Stimulated activated naive CD8-positive, alpha-beta T cell treated with anti-CD3 and anti-CD28 coated beads, Interleukin-15, Interleukin-2, amounts not matched to agents 100 U/mL and 50 U/mL, for 24 hours (primary cell): ENCODE results near the gene FRA10AC1.

Source experiments
- ATAC-seq: fragments of 150-1000 bp; cut with Tn5 transposase; one replicate; pipeline ENCODE4 v1.10.0; 2021
- DNase-seq: peaks from one replicate; pipeline ENCODE4 v3.0.0; 2021

FRA10AC1 gene

GRCh38 chr10:93629647-93630305 lies 72.6 kb downstream of the FRA10AC1 start:
- ATAC-seq (no peak), DNase-seq (no peak)

DNA sequence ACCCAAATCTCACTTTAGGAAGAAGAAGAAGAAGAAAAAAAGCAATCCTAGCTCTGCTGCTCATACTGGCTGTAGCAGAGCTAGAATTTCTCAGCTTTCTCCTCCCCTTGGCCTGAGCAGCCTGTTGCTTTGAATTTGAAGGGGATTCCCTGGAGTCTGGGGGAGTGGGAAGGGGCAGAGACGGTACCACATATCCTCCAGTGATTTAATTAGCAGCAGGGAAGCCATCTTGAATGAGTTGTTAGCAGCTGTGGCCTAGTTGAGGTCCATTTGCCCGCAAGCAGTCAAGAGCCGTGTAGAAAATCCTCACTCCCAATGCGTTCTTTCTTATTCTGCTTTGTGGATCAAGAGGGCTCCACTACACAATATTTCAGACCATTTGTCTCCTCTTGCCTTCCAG lies 73.5 kb downstream of the FRA10AC1 start:
- ATAC-seq (no peak), DNase-seq (no peak)

- no peak for DNase-seq
- ATAC-seq, result no peak
These were observed 79.5 kb downstream of the FRA10AC1 start for GRCh38 chr10:93622942-93623341.

DNA sequence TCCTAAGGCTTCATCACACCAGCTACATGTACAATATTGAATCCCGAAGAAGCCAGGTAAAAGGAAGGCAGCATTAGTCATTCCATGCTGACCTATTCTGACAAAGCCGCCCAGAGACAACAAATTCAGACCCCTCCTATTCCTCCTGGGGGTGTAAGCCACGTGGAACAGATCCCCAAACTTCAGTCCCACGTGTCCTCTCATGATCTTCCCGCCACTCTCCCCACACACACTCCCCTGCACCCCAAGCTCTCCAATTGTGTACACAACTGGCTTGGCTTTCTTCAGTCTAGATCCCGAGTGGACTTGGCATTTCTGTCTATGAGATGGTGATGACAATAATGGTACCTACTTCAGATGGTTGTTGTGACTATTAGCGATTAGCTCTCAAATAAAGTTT lies 81.5 kb downstream of the FRA10AC1 start:
- DNase-seq (no peak), ATAC-seq (no peak)
